Esophagus muscularis mucosa (tissue), 4 donors: Measurements from ENCODE around the gene MAPK8. TPM values are rescaled to one million over a fixed set of nuclear protein-coding genes. Genes with fewer than 3 reads are reported as not detected.

ENCODE experiments used
- DNase-seq: peaks from one replicate; pipeline ENCODE4 v3.0.0-alpha.2; 2017; ENCODE audit errors: extremely low spot score
- H3K27ac ChIP-seq, 4 donors: fragments of 200-600 bp; sonication (generic); replicated peaks in 1 of 4; 1 replicate in 3 of 4; 2 replicates in 1 of 4; pipeline ENCODE4 v1.5.1; 2016 to 2019; ENCODE audit warnings: mild to moderate bottlenecking in 1 of 4
- H3K27me3 ChIP-seq, 4 donors: fragments of 200-600 bp; sonication (generic); one replicate each; pipeline versions ENCODE4 v1.5.1 to v1.6.0; 2016 to 2019
- H3K36me3 ChIP-seq, 4 donors: fragments of 200-600 bp; sonication (generic); one replicate each; pipeline ENCODE4 v1.5.1; 2016 to 2019
- H3K4me1 ChIP-seq, 4 donors: fragments of 200-600 bp; sonication (generic); one replicate each; pipeline ENCODE4 v1.5.1; 2016 to 2019
- H3K4me3 ChIP-seq, 4 donors: fragments of 200-600 bp; sonication (generic); 1 replicate in 2 of 4; 2 replicates in 2 of 4; pipeline ENCODE4 v1.5.1; 2016 to 2019; ENCODE audit warnings: mild to moderate bottlenecking in 4 of 4, moderate library complexity in 1 of 4
- H3K9me3 ChIP-seq, 4 donors: fragments of 200-600 bp; sonication (generic); 1 replicate in 3 of 4; 2 replicates in 1 of 4; pipeline ENCODE4 v1.5.1; 2016 to 2019
- CTCF ChIP-seq, 3 experiments: fragments of 200-600 bp in 2 of 3; fragments of 450-650 bp in 1 of 3; sonication (generic) in 2 of 3; IDR thresholded peaks; one replicate each; pipeline ENCODE4 v1.5.1; 2017 to 2019; ENCODE audit warnings: antibody characterized with exemption in 3 of 3, mild to moderate bottlenecking in 2 of 3, moderate library complexity in 1 of 3
- EP300 ChIP-seq: sonication (generic); formaldehyde crosslinking; IDR thresholded peaks from one replicate; pipeline ENCODE4 v1.6.1; 2017; ENCODE audit warnings: antibody characterized with exemption
- POLR2A ChIP-seq: fragments of 450-650 bp; IDR thresholded peaks from one replicate; pipeline ENCODE4 v1.6.1; 2017; ENCODE audit warnings: antibody characterized with exemption, moderate library complexity, mild to moderate bottlenecking, low read depth
- POLR2AphosphoS5 ChIP-seq, 2 donors: sonication (generic); formaldehyde crosslinking; IDR thresholded peaks; one replicate each; pipeline ENCODE4 v1.6.1; 2017; ENCODE audit warnings: antibody characterized with exemption in 2 of 2
- WGBS: methylation state at CpG from one replicate; pipeline ENCODE4 v1.1.5; 2018; 5-methylcytosine and 5-hydroxymethylcytosine counted together
- intact Hi-C: fragments of 100-400 bp; cut with DNase I; formaldehyde crosslinking; loops from one replicate; pipeline ENCODE4 v1.15.1; 2023
- total RNA-seq, 4 donors: library from RNA; depleted of rRNA; stranded (reverse); fragments of >200 nt; gene quantifications; one replicate each; pipeline versions ENCODE4 v1.1.0 to v1.2.1, GENCODE V29; 2016

Gene MAPK8
- total RNA-seq, 4 donors from 2014 or later, result 26.8 to 50.0 (median 33.1) TPM

- DNase-seq, result no peak
- WGBS, result 35% methylated on average over 9 of the region's 43 CpGs
- Histone ChIP-seq H3K36me3 (no peaks in the 10 kb centered on the region), H3K27me3 (peaks cover 0 to 36% (median 0%) of the 10 kb centered on the region in 4 donors), H3K9me3 (no peaks in the 10 kb centered on the region), H3K27ac (no peak overlapping the region), H3K4me1 (peaks cover 11 to 22% (median 21%) of the 10 kb centered on the region in 4 donors), H3K4me3 (peak overlapping the region; percentile 14 to 43 (median 26))
- TF ChIP-seq EP300 (no peak), POLR2AphosphoS5 (IDR thresholded peaks at IDR 0.05) (no peak), POLR2A (no peak), CTCF (IDR thresholded peaks at IDR 0.05) (no peak)
- intact Hi-C loops, result no loop called here
Observed at GRCh38 chr10:48466611-48467240, 160.2 kb downstream of the MAPK8 start.

- no peaks in the 10 kb centered on the region for H3K36me3 ChIP-seq
- WGBS, result 86% methylated on average over 4 of the region's 4 CpGs
- no peak overlapping the region for H3K27ac ChIP-seq
- no peak for TF ChIP-seq EP300
- no peak for TF ChIP-seq POLR2AphosphoS5 (IDR thresholded peaks at IDR 0.05)
- no peak for TF ChIP-seq CTCF (IDR thresholded peaks at IDR 0.05)
- no peak for TF ChIP-seq POLR2A
- H3K27me3 ChIP-seq, result peaks cover 0 to 36% (median 0%) of the 10 kb centered on the region in 4 donors
- H3K9me3 ChIP-seq, result no peaks in the 10 kb centered on the region
- no peak overlapping the region for H3K4me3 ChIP-seq
- H3K4me1 ChIP-seq, result peaks cover 11 to 22% (median 21%) of the 10 kb centered on the region in 4 donors
- intact Hi-C loops, result no loop called here
- no peak for DNase-seq
Observed at GRCh38 chr10:48467669-48468068, 161.2 kb downstream of the MAPK8 start.

- no peaks in the 10 kb centered on the region for H3K36me3 ChIP-seq
- peaks cover 0 to 36% (median 0%) of the 10 kb centered on the region in 4 donors for H3K27me3 ChIP-seq
- H3K4me3 ChIP-seq, result no peak overlapping the region
- H3K9me3 ChIP-seq, result peaks cover 0 to 5% (median 0%) of the 10 kb centered on the region in 4 donors
- peaks cover 11 to 22% (median 21%) of the 10 kb centered on the region in 4 donors for H3K4me1 ChIP-seq
- no peak for DNase-seq
- WGBS, result 86% methylated on average over 3 of the region's 3 CpGs
- intact Hi-C loops, result no loop called here
- TF ChIP-seq EP300, result no peak
- TF ChIP-seq POLR2AphosphoS5 (IDR thresholded peaks at IDR 0.05), result no peak
- no peak for TF ChIP-seq CTCF (IDR thresholded peaks at IDR 0.05)
- TF ChIP-seq POLR2A, result no peak
- H3K27ac ChIP-seq, result no peak overlapping the region
Observed at GRCh38 chr10:48468130-48468790, 161.8 kb downstream of the MAPK8 start.

- Histone ChIP-seq H3K4me3 (no peak overlapping the region), H3K27ac (no peak overlapping the region), H3K27me3 (peaks cover 0 to 36% (median 0%) of the 10 kb centered on the region in 4 donors), H3K9me3 (peaks cover 0 to 5% (median 0%) of the 10 kb centered on the region in 4 donors), H3K36me3 (no peaks in the 10 kb centered on the region), H3K4me1 (peaks cover 11 to 22% (median 21%) of the 10 kb centered on the region in 4 donors)
- WGBS, result 95% methylated on average over 3 of the region's 3 CpGs
- DNase-seq, result no peak
- intact Hi-C loops, result no loop called here
- TF ChIP-seq CTCF (IDR thresholded peaks at IDR 0.05) (no peak), POLR2A (no peak), POLR2AphosphoS5 (IDR thresholded peaks at IDR 0.05) (no peak), EP300 (no peak)
Observed at GRCh38 chr10:48468866-48469511, 162.5 kb downstream of the MAPK8 start.
